ENCODE results near the gene NPFF.
"Not testable (repeated sequence)": the region's sequence is repeated elsewhere in the genome, so short reads cannot be mapped to it uniquely, and the experiment has no call there.

Gene NPFF

DNA sequence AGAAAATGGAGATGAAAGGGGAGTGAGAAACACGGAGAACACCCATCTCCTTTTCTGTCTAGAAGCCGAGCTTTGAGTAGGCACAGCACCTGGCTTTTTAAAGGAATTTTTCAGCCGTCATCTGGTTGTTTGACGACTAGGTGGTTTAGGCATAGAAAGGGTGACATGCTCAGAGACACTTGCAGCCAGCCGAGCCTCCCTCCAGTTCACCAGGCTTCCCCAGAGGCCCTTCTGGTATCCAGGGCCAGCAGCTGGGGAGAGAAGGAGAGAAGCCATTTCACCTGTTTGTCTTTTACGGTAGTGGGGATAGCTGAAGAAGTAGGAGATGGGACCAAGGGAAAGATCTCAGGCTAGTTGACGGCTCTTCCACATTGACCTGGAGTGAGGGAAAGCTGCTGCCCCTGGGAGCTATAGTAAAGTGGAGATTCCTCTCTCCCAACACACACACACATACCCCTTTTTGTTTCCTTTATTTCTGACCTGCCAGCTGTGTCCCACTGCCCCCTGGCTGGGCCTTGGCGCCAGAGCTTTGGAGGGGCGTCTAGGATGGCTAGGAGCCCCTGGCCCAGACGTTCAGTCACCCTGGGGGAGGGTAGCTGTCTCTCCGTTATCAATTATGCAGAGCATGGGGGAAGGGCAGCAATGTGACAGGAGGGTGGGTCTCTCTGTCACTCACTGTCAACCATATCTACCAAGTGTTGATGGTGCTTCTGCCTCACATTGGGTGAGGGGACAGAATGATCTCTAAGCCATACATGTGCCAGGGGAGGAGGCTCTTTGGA lies 13.5 kb downstream of the NPFF start:
- DNase-seq: no peak

DNA sequence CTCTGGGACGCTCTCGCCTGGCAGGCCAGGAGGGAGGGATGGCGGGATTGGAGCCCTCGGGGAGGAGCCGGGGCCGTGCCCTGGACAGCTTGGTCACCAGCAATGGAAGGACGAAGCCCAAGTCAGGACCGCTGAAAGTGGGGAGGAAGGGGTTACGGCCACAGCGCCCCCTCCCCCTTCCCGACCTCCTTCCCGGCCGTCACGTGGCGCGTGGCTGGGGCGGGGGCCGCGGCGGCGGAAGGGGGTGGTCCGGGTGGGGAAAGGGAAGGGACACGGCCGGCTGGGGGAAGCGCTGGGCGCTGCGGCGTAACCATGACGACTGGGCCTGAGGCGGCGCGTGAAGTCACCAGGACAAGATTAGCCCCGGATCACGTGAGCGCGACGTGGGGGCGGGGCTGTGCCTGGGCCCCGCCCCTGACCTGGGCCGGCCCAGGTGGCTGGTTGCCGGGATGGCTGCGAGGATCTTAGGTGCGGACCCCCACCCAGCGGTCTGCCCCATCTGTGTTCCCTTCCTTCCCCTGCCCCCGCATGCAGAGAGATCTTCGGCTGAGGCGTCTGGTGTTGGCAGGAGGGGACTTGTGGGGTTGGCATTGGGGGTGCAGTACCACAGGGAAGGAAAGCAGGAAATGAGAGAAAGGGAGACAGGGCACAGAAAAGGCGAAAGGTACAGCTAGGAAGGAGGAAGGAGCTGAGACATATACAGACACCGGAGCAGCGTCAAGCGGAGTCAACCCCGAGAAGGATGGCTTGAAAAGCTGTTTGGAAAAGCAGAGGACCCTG lies 14.3 kb downstream of the NPFF start:
- DNase-seq: peak; percentile 81 to 83

DNA sequence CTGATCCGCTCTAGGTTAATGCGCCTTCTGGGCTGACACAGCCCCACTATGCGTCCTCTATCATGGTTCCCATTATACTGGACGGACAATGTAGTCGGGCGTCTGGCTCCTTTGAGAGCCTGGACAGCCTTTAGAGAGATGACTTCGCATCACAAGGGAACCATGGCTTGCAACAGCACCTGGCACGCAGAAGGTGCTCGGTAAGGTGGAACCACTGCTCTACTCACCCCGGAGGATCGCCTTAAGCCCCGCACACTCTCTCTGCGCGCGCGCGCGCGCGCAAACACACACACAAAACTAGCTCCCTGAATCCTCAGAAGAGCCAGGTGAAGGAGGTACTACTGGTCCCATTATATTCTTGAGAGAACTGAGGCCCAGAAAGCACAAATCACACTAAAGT lies 15.1 kb downstream of the NPFF start:
- no peak for DNase-seq

GRCh38 chr12:53489242-53489864 lies 17.9 kb downstream of the NPFF start:
- no peak for DNase-seq

- no peak for DNase-seq
Measured at GRCh38 chr12:53486736-53487487, 20.4 kb downstream of the NPFF start.

DNA sequence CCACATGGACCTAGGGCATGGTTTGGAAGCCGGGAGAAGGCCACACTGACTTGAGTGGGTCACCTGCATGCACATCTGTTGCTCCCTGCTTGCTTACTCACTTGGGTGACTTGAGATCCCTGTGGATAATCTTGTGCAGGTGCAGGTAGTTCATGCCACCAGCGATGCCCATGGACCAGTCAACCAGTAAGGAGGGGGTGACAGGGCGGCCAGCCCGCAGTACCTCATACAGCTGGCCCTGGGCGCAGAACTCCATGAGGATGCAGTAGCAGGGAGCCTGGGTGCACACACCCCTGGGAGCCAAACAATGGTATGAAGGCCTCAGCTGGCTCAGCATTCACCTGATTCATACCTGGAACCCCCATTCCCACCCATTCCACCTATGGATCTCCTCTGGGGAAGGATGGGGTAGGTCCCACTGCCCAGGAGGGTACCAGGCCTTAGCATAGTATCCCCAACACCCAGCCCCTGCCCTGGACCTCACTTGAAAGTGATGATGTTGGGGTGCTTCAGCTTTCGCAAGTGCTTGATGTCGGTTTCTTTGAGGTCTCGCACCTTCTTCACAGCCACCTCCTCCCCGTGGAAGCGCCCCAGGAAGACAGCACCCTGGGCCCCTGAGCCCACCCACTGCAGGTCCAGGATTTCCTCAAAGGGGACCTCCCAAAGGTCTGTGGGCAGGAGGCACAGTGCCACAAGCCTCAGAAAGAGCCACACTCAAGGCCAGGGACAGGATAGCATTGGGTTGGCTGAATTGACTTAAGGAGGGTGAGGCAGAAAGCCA lies 21.1 kb downstream of the NPFF start:
- DNase-seq: no peak

DNA sequence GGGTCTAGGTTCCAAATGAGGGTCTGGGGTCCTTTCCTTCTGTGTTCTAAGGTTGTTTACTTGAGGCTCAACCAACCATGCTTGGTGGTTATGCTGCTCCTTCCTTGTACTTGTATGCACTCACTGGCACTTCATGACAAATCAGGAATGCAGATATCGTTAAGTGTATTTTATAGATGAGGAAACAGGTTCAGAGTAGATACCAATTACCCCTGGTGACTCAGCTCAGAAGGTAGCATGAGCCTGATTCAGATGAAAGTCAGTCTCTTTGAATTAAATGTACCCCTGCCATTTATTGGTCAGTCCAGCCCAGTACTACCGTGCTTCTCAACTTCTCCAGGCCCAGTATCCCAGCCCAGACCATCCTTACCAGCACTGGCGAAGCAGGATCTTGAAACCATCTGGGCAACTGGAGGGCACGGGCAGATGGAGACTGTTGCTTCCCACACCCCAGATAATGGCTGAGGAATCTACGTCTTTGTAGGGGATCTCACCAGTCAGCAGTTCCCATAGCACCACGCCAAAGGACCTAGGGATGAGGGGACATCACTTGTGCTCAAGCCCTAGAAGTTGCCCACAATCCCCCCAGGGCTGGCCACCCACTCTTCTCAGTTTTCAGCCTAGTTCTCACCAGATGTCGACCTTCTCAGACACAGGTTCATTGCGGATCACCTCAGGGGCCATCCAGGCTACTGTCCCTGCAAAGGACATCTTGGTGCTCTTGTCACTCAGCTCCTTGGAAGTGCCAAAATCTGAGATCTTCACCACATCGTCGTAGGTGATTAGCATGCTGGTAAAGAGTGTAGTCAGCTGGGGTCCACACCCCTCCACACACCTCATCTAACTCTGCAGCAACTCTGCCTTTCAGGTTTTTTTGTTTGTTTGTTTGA lies 22.4 kb downstream of the NPFF start:
- no peak for DNase-seq

DNA sequence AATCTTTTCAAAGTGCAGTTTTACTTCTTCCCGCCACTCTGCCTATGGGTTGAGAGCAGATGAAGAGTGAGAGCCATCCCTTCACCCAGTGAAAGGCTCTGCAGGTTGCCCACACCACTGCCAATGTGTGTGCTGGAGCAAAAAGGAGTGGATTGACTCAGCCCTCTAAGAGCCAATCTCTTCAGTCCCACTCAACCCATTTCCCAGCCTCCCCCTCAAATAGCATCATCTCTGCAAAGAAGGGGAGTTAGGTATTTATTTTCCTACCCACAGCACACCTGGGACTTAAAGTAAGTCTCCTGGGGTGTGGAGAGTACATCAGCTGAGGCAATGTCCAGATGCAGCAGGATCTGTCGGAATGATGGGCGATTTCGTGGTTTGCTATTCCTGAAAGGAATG lies 23.3 kb downstream of the NPFF start:
- DNase-seq: no peak

- DNase-seq: no peak
Measured at GRCh38 chr12:53483225-53483978, 23.9 kb downstream of the NPFF start.

- DNase-seq: no peak
Measured at GRCh38 chr12:53482626-53483168, 24.6 kb downstream of the NPFF start.

GRCh38 chr12:53481939-53482586 lies 25.2 kb downstream of the NPFF start:
- no peak for DNase-seq

DNA sequence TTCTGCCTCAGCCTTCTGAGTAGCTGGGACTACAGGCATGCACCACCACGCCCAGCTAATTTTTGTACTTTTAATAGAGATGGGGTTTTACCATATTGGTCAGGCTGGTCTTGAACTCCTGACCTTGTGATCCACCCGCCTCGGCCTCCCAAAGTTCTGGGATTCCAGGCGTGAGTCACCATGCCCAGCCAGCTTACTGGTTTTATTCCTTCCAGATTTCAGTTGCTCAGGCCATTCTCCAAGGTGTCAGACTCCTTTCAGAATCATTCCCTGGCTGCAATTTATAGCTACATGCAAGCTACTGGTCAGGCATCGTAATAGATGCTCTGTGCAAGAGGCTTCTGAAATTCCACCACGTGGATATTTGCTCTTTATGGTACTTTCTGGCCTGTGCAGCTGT lies 25.8 kb downstream of the NPFF start:
- DNase-seq: not testable (repeated sequence)

DNA sequence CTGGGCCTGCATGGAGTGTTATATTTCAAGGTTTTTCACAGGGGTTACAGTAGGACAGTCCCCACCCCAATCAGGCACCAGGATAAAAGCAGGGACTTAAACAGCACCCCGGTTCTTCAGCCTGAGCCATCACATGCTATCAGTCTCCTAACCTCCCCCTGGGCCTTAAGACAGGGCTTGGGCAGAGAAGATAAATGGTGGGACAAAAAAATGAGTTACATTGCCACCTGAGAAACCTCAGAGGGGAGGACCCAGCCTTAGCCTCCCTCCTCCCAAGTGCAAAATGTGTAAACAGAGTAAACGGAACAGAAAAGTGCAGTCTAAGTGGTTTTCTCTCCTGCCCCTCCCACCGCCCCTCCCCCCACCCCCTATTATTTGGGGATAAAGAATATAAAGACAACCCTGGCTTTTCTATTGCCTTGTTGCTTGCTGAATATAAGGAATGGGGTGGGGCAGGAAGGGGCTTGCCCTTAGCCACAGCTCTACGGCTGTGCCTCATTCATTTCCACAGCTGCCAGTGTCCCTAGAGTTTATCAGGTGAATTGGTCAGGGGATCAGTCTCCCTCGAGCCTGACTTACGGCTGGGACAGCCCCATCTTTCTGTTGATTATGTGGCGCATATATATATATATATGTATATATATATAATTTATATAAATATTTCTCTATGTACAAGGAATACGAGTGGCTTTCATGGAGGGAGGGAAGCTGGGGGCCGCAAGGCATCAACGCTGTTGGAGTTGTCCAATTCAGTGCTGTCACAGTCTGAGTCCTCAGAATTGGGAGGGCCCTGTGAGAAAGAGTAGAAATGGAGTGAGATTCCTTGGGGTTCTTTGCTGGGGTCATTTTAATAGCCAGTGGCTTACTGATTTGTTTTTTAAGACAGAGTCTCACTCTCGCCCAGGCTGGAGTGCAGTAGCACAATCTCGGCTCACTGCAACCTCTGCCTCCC lies 26.5 kb downstream of the NPFF start:
- no peak for DNase-seq

DNA sequence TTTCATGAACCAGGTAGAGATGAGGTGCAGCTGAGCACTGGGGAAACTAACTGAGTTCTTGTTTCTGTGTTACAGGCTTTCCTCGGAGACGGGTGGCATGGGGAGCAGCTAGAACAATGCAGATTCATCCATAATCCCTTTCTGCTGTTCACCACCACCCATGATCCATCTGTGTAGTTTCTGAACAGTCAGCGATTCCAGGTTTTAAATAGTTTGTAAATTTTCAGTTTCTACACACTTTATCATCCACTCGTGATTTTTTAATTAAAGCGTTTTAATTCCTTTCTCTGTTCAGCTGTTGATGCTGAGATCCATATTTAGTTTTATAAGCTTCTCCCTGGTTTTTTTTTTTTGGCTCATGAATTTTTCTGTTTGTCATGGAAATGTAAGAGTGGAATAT lies 28.0 kb downstream of the NPFF start:
- DNase-seq: no peak

GRCh38 chr12:53478865-53479264 lies 28.4 kb downstream of the NPFF start:
- no peak for DNase-seq

DNA sequence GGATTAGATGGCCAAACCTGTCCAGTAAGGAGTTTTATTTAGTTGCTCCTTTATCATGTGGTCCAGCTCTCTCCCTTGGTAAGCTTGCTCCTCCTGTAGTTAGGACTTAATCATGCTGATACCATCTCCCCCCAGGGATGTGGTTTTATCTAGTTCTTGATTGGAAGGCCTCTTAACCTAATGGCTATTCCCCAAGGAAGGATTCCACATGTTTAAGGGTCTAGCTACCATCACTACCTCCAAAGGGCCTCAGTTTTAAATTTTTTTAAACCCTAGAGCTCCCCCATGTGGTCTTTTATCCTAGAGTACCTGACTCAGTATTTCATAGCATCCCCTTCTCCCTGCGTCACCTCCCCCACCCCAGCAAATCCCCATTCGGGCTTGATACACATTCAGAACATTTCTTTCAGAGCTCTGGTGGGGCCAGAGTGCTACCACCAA lies 30.5 kb downstream of the NPFF start:
- no peak for DNase-seq

GRCh38 chr12:53474819-53475218 lies 32.5 kb downstream of the NPFF start:
- DNase-seq: no peak

GRCh38 chr12:53474077-53474476 lies 33.2 kb downstream of the NPFF start:
- no peak for DNase-seq
